ENCODE data around the gene TPSB2. TPM values are rescaled to one million over a fixed set of nuclear protein-coding genes. Genes with fewer than 3 reads are reported as not detected.
"Not testable (repeated sequence)": the region's sequence is repeated elsewhere in the genome, so short reads cannot be mapped to it uniquely, and the experiment has no call there.

TPSB2 gene
- total RNA-seq, 2 donors from 2014 or later, result 9.3 to 18.9 TPM

GRCh38 chr16:1211451-1212268 lies 18.3 kb downstream of the TPSB2 start:
- DNase-seq (no peak), ATAC-seq (no peak)
- intact Hi-C loops (cut with DNase I), result no loop called here

- intact Hi-C loops (cut with DNase I), result no loop called here
- DNase-seq, result no peak
- ATAC-seq, result no peak
Measured at GRCh38 chr16:1210461-1210860, 19.5 kb downstream of the TPSB2 start.

GRCh38 chr16:1209081-1209480 lies 20.9 kb downstream of the TPSB2 start:
- ATAC-seq (no peak), DNase-seq (no peak)
- intact Hi-C loops (cut with DNase I), result no loop called here

- ATAC-seq, result no peak
- intact Hi-C loops (cut with DNase I), result no loop called here
- no peak for DNase-seq
Measured at GRCh38 chr16:1208239-1208830, 21.6 kb downstream of the TPSB2 start.

GRCh38 chr16:1206786-1207185 lies 23.2 kb downstream of the TPSB2 start:
- no peak for DNase-seq
- intact Hi-C loops (cut with DNase I), result no loop called here
- no peak for ATAC-seq

GRCh38 chr16:1206326-1206725 lies 23.7 kb downstream of the TPSB2 start:
- intact Hi-C loops (cut with DNase I), result no loop called here
- DNase-seq (no peak), ATAC-seq (no peak)

- ATAC-seq (no peak), DNase-seq (no peak)
- intact Hi-C loops (cut with DNase I), result no loop called here
Measured at GRCh38 chr16:1204933-1205332, 25.1 kb downstream of the TPSB2 start.

GRCh38 chr16:1202274-1202673 lies 27.7 kb downstream of the TPSB2 start:
- intact Hi-C loops (cut with DNase I), result no loop called here
- no peak for ATAC-seq

GRCh38 chr16:1201444-1201843 lies 28.5 kb downstream of the TPSB2 start:
- DNase-seq (no peak), ATAC-seq (no peak)
- intact Hi-C loops (cut with DNase I), result no loop called here

More at GRCh38 chr16:1202274-1202673, 27.7 kb downstream of the TPSB2 start:
- DNase-seq, result no peak

- ATAC-seq (no peak), DNase-seq (no peak)
- intact Hi-C loops (cut with DNase I), result no loop called here
Measured at GRCh38 chr16:1200014-1200627, 29.9 kb downstream of the TPSB2 start.

GRCh38 chr16:1199347-1200013 lies 30.5 kb downstream of the TPSB2 start:
- intact Hi-C loops (cut with DNase I), result no loop called here
- DNase-seq (no peak), ATAC-seq (no peak)

- DNase-seq; ATAC-seq; intact Hi-C loops (cut with DNase I): not testable (repeated sequence)
Measured at GRCh38 chr16:1198671-1199346, 31.2 kb downstream of the TPSB2 start.

- intact Hi-C loops (cut with DNase I), result no loop called here
- DNase-seq, result no peak
- ATAC-seq, result no peak
Measured at GRCh38 chr16:1198194-1198593, 31.8 kb downstream of the TPSB2 start.

- DNase-seq, result no peak
- ATAC-seq, result no peak
- intact Hi-C loops (cut with DNase I), result no loop called here
Measured at GRCh38 chr16:1197237-1197866, 32.6 kb downstream of the TPSB2 start.

- intact Hi-C loops (cut with DNase I), result no loop called here
- no peak for DNase-seq
- ATAC-seq, result no peak
Measured at GRCh38 chr16:1196494-1196893, 33.5 kb downstream of the TPSB2 start.

GRCh38 chr16:1195393-1195666 lies 34.7 kb downstream of the TPSB2 start:
- DNase-seq, result no peak
- no peak for ATAC-seq
- intact Hi-C loops (cut with DNase I), result loop anchor here in 1 of 2 donors (2.0 kb wide), 1 partner anchor 89 kb away; no protein-coding TSS in a partner anchor

GRCh38 chr16:1194665-1195392 lies 35.2 kb downstream of the TPSB2 start:
- intact Hi-C loops (cut with DNase I), result loop anchor here (1.0 to 5.0 kb wide), 3 partner anchors 88 to 138 kb away; no protein-coding TSS in a partner anchor
- ATAC-seq, result peak; percentile 36 to 39
- no peak for DNase-seq

Data from left cardiac atrium (tissue), 4 donors.